ENCODE results near the gene EVL.

Gene EVL

DNA sequence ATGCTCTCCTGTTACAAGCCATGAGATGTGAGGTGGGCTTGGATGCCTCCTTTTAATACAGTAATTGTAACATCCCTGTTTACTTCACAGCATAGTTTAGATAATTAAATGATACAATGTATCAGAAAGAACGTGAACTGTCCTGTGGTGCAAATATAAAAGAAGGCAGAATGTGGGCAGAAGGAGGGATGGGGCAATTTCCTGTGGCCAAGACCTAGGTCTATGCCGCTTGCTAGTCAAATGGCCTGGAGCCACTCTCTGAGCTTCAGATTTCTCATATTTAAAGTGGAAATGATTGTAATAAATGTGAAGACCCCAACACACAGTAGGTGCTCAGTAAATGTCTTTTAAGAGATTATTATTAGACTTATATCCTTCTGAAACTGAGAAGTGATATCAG lies 24.0 kb upstream of the EVL start:
- no peak for TF ChIP-seq EZH2phosphoT487 (IDR thresholded peaks at IDR 0.05; ENCODE audit: borderline replicate concordance)
- TF ChIP-seq, protein P1, sequence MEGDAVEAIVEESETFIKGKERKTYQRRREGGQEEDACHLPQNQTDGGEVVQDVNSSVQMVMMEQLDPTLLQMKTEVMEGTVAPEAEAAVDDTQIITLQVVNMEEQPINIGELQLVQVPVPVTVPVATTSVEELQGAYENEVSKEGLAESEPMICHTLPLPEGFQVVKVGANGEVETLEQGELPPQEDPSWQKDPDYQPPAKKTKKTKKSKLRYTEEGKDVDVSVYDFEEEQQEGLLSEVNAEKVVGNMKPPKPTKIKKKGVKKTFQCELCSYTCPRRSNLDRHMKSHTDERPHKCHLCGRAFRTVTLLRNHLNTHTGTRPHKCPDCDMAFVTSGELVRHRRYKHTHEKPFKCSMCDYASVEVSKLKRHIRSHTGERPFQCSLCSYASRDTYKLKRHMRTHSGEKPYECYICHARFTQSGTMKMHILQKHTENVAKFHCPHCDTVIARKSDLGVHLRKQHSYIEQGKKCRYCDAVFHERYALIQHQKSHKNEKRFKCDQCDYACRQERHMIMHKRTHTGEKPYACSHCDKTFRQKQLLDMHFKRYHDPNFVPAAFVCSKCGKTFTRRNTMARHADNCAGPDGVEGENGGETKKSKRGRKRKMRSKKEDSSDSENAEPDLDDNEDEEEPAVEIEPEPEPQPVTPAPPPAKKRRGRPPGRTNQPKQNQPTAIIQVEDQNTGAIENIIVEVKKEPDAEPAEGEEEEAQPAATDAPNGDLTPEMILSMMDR (conservative IDR thresholded peaks at IDR 0.05; ENCODE audit: low read length): no peak
- Histone ChIP-seq H3K79me2 (ENCODE audit: insufficient read depth, low read length) (peaks cover 89% of the 10 kb centered on the region), H3K9me3 (ENCODE audit: insufficient read depth, low read depth, low read length) (no peaks in the 10 kb centered on the region), H3K36me3 (ENCODE audit: insufficient read depth, low read length) (no peaks in the 10 kb centered on the region), H3K9me2 (replicated peaks; ENCODE audit: low read depth, low read length) (no peaks in the 10 kb centered on the region), H4K20me1 (ENCODE audit: insufficient read depth, low read length, poor library complexity, severe bottlenecking) (peaks cover 5% of the 10 kb centered on the region), H3F3A (ENCODE audit: low read depth) (no peaks in the 10 kb centered on the region), H3K4me2 (ENCODE audit: low read depth, low read length, poor library complexity, severe bottlenecking) (no peak overlapping the region), H3K27me3 (ENCODE audit: insufficient read depth, low read length, poor library complexity, severe bottlenecking) (no peaks in the 10 kb centered on the region), H2AFZ (ENCODE audit: low read length) (no peak overlapping the region), H3K4me1 (ENCODE audit: insufficient read depth, low read length, poor library complexity, severe bottlenecking) (peaks cover 18% of the 10 kb centered on the region), H3K4me3 (ENCODE audit: low read length, poor library complexity, severe bottlenecking) (no peak overlapping the region), H3K9ac (ENCODE audit: low read depth, low read length, poor library complexity, severe bottlenecking) (no peak overlapping the region)

DNA sequence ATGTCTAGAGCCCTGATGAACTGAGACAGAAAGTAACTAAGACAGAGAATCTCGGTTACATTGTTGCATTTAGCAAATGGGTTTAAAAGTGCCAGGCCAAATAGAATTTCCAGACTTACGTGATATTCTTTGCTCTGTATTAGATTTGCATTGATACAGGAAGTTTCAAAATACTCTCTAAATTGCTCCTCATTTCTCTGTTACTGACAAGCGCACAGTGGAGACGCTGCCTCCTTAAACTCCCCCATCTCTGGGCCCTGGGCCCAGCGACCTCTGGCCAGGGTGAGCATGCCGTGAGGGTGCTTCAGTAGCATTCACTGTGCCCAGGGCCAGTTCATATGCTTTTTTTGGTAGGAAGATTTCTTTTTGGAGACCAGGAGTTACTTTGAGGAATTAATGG lies 22.9 kb upstream of the EVL start:
- Histone ChIP-seq H4K20me1 (ENCODE audit: insufficient read depth, low read length, poor library complexity, severe bottlenecking) (peaks cover 5% of the 10 kb centered on the region), H2AFZ (ENCODE audit: low read length) (no peak overlapping the region)

DNA sequence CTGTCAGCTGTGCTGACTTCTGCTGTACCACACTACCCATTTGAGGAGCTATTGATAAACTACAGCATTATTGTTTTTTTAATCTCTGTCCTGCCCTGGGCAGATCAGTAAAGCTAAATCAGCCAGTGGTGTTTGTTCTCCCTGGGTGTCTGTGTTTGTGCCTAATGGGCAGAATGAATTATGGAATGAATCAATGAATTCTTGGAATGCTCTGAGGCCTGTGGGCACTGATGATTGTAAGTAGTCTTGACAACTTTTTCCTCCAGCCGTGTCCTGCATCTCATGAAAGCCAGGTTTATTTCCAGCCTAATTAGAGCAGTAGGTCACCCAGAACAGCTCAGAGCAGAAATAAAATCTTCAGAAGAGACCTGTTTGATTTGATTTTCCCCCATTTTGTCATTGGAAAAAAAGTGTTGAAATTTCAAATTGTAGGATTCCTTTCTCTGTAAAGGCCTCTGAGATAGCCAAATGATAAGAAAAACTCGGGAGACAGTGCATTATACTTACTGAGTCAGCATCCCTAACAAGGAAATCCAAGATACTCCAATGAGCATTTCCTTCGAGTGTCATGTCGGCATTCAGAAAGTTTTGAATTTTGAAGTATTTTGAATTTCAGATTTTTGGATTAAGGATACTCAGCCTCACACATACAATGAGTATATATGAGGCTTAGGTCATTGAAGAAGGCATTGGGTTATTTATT lies 19.4 kb upstream of the EVL start:
- Histone ChIP-seq H4K20me1 (ENCODE audit: insufficient read depth, low read length, poor library complexity, severe bottlenecking) (peaks cover 5% of the 10 kb centered on the region), H3K4me1 (ENCODE audit: insufficient read depth, low read length, poor library complexity, severe bottlenecking) (peaks cover 25% of the 10 kb centered on the region), H3K79me2 (ENCODE audit: insufficient read depth, low read length) (peaks cover 87% of the 10 kb centered on the region), H3K4me3 (ENCODE audit: low read length, poor library complexity, severe bottlenecking) (no peak overlapping the region), H3K36me3 (ENCODE audit: insufficient read depth, low read length) (no peaks in the 10 kb centered on the region), H3K9ac (ENCODE audit: low read depth, low read length, poor library complexity, severe bottlenecking) (no peak overlapping the region), H3F3A (ENCODE audit: low read depth) (no peaks in the 10 kb centered on the region), H3K4me2 (ENCODE audit: low read depth, low read length, poor library complexity, severe bottlenecking) (no peak overlapping the region), H3K9me2 (replicated peaks; ENCODE audit: low read depth, low read length) (no peaks in the 10 kb centered on the region), H3K27me3 (ENCODE audit: insufficient read depth, low read length, poor library complexity, severe bottlenecking) (no peaks in the 10 kb centered on the region), H2AFZ (ENCODE audit: low read length) (no peak overlapping the region), H3K9me3 (ENCODE audit: insufficient read depth, low read depth, low read length) (no peaks in the 10 kb centered on the region)
- TF ChIP-seq, protein P1 (conservative IDR thresholded peaks at IDR 0.05; ENCODE audit: low read length): no peak
- no peak for TF ChIP-seq EZH2phosphoT487 (IDR thresholded peaks at IDR 0.05; ENCODE audit: borderline replicate concordance)

More for the DNA sequence above, 22.9 kb upstream of the EVL start:
- no peaks in the 10 kb centered on the region for H3K9me3 ChIP-seq (ENCODE audit: insufficient read depth, low read depth, low read length)
- no peak overlapping the region for H3K9ac ChIP-seq (ENCODE audit: low read depth, low read length, poor library complexity, severe bottlenecking)
- peaks cover 21% of the 10 kb centered on the region for H3K4me1 ChIP-seq (ENCODE audit: insufficient read depth, low read length, poor library complexity, severe bottlenecking)
- no peaks in the 10 kb centered on the region for H3K9me2 ChIP-seq (replicated peaks; ENCODE audit: low read depth, low read length)
- H3F3A ChIP-seq (ENCODE audit: low read depth): no peaks in the 10 kb centered on the region
- H3K79me2 ChIP-seq (ENCODE audit: insufficient read depth, low read length): peaks cover 85% of the 10 kb centered on the region
- no peaks in the 10 kb centered on the region for H3K36me3 ChIP-seq (ENCODE audit: insufficient read depth, low read length)
- no peak overlapping the region for H3K4me3 ChIP-seq (ENCODE audit: low read length, poor library complexity, severe bottlenecking)
- no peak overlapping the region for H3K4me2 ChIP-seq (ENCODE audit: low read depth, low read length, poor library complexity, severe bottlenecking)
- H3K27me3 ChIP-seq (ENCODE audit: insufficient read depth, low read length, poor library complexity, severe bottlenecking): no peaks in the 10 kb centered on the region
- TF ChIP-seq EZH2phosphoT487 (IDR thresholded peaks at IDR 0.05; ENCODE audit: borderline replicate concordance): no peak
- TF ChIP-seq, protein P1 (conservative IDR thresholded peaks at IDR 0.05; ENCODE audit: low read length): no peak

Data from Loucy (cell line).